Central memory CD8-positive, alpha-beta T cell (primary cell): ENCODE data around the gene RORC.

ENCODE experiments used
- ATAC-seq: fragments of 150-1000 bp; cut with Tn5 transposase; replicated peaks from 2 replicates; pipeline ENCODE4 v1.10.0; 2022; ENCODE audit warnings: mild to moderate bottlenecking, moderate FRiP score, moderate number of reproducible peaks; ENCODE audit not compliant: poor library complexity, severe bottlenecking; ENCODE audit errors: extremely low read depth
- DNase-seq, 2 donors: peaks; one replicate each; pipeline ENCODE4 v3.0.0; 2021; ENCODE audit warnings: low spot score in 2 of 2
- H3K27ac Mint-ChIP-seq: one replicate; pipeline ENCODE4 v1.8.0; 2022; ENCODE audit warnings: low read depth, mild to moderate bottlenecking, moderate library complexity, mixed read lengths
- H3K27me3 Mint-ChIP-seq: one replicate; pipeline ENCODE4 v1.8.0; 2022; ENCODE audit warnings: mixed read lengths
- H3K36me3 Mint-ChIP-seq: one replicate; pipeline ENCODE4 v1.8.0; 2022; ENCODE audit warnings: mild to moderate bottlenecking, moderate library complexity, mixed read lengths; ENCODE audit not compliant: insufficient read depth
- H3K4me1 Mint-ChIP-seq: one replicate; pipeline ENCODE4 v1.8.0; 2022; ENCODE audit warnings: mixed read lengths
- H3K4me3 Mint-ChIP-seq: one replicate; pipeline ENCODE4 v1.8.0; 2022; ENCODE audit warnings: mild to moderate bottlenecking, moderate library complexity, mixed read lengths
- H3K9me3 Mint-ChIP-seq: one replicate; pipeline ENCODE4 v1.8.0; 2022; ENCODE audit warnings: mixed read lengths

Gene RORC

GRCh38 chr1:151831256-151831591, 378 bp downstream of the RORC start:
- peak overlapping the region; percentile 83 for H3K27ac Mint-ChIP-seq
- DNase-seq (no peak), ATAC-seq (no peak)
- H3K9me3 Mint-ChIP-seq: no peaks in the 10 kb centered on the region
- no peaks in the 10 kb centered on the region for H3K27me3 Mint-ChIP-seq
- H3K36me3 Mint-ChIP-seq: peaks cover 8% of the 10 kb centered on the region
- peaks cover 62% of the 10 kb centered on the region for H3K4me1 Mint-ChIP-seq
- peak overlapping the region; percentile 57 for H3K4me3 Mint-ChIP-seq

GRCh38 chr1:151830055-151830454, 1.5 kb downstream of the RORC start:
- Mint-ChIP-seq H3K27ac (peak overlapping the region; percentile 82), H3K4me3 (peak overlapping the region; percentile 57), H3K9me3 (no peaks in the 10 kb centered on the region), H3K27me3 (no peaks in the 10 kb centered on the region), H3K36me3 (peaks cover 8% of the 10 kb centered on the region), H3K4me1 (peaks cover 62% of the 10 kb centered on the region)
- no peak for ATAC-seq
- DNase-seq: no peak

- no peaks in the 10 kb centered on the region for H3K27me3 Mint-ChIP-seq
- H3K4me1 Mint-ChIP-seq: peaks cover 62% of the 10 kb centered on the region
- peaks cover 9% of the 10 kb centered on the region for H3K36me3 Mint-ChIP-seq
- no peaks in the 10 kb centered on the region for H3K9me3 Mint-ChIP-seq
- DNase-seq (no peak), ATAC-seq (no peak)
- H3K4me3 Mint-ChIP-seq: peak overlapping the region; percentile 57
- peak overlapping the region; percentile 82 for H3K27ac Mint-ChIP-seq
Observed at GRCh38 chr1:151829352-151830046, 2.1 kb downstream of the RORC start.

- H3K27ac Mint-ChIP-seq: peak overlapping the region; percentile 82
- ATAC-seq (no peak), DNase-seq (no peak)
- peaks cover 61% of the 10 kb centered on the region for H3K4me1 Mint-ChIP-seq
- H3K4me3 Mint-ChIP-seq: peak overlapping the region; percentile 57
- H3K9me3 Mint-ChIP-seq: no peaks in the 10 kb centered on the region
- no peaks in the 10 kb centered on the region for H3K27me3 Mint-ChIP-seq
- peaks cover 11% of the 10 kb centered on the region for H3K36me3 Mint-ChIP-seq
Observed at GRCh38 chr1:151828921-151829320, 2.7 kb downstream of the RORC start.

GRCh38 chr1:151827853-151828252, 3.7 kb downstream of the RORC start:
- Mint-ChIP-seq H3K36me3 (peaks cover 11% of the 10 kb centered on the region), H3K4me3 (peak overlapping the region; percentile 44), H3K27ac (peak overlapping the region; percentile 43), H3K9me3 (no peaks in the 10 kb centered on the region), H3K27me3 (no peaks in the 10 kb centered on the region), H3K4me1 (peaks cover 50% of the 10 kb centered on the region)
- ATAC-seq: no peak
- DNase-seq: no peak

- Mint-ChIP-seq H3K36me3 (peaks cover 8% of the 10 kb centered on the region), H3K4me1 (peaks cover 46% of the 10 kb centered on the region), H3K27ac (peak overlapping the region; percentile 91), H3K4me3 (peak overlapping the region; percentile 42), H3K27me3 (no peaks in the 10 kb centered on the region), H3K9me3 (no peaks in the 10 kb centered on the region)
- DNase-seq (no peak), ATAC-seq (no peak)
Observed at GRCh38 chr1:151825751-151826660, 5.6 kb downstream of the RORC start.

- H3K4me3 Mint-ChIP-seq: peak overlapping the region; percentile 42
- peaks cover 5% of the 10 kb centered on the region for H3K36me3 Mint-ChIP-seq
- no peaks in the 10 kb centered on the region for H3K9me3 Mint-ChIP-seq
- ATAC-seq: no peak
- H3K27me3 Mint-ChIP-seq: no peaks in the 10 kb centered on the region
- H3K27ac Mint-ChIP-seq: peak overlapping the region; percentile 91
- H3K4me1 Mint-ChIP-seq: peaks cover 46% of the 10 kb centered on the region
- DNase-seq: no peak
Observed at GRCh38 chr1:151825204-151825603, 6.4 kb downstream of the RORC start.

GRCh38 chr1:151823175-151823574, 8.4 kb downstream of the RORC start:
- H3K27me3 Mint-ChIP-seq: no peaks in the 10 kb centered on the region
- H3K27ac Mint-ChIP-seq: no peak overlapping the region
- peaks cover 6% of the 10 kb centered on the region for H3K36me3 Mint-ChIP-seq
- no peaks in the 10 kb centered on the region for H3K9me3 Mint-ChIP-seq
- peak overlapping the region; percentile 59 for H3K4me3 Mint-ChIP-seq
- H3K4me1 Mint-ChIP-seq: peaks cover 33% of the 10 kb centered on the region
- no peak for DNase-seq
- ATAC-seq: no peak

GRCh38 chr1:151822404-151822803, 9.2 kb downstream of the RORC start:
- Mint-ChIP-seq H3K36me3 (peaks cover 6% of the 10 kb centered on the region), H3K27ac (peak overlapping the region; percentile 41)
- ATAC-seq: no peak

GRCh38 chr1:151820940-151821339, 10.7 kb downstream of the RORC start:
- H3K4me3 Mint-ChIP-seq: no peak overlapping the region
- H3K27me3 Mint-ChIP-seq: no peaks in the 10 kb centered on the region
- peaks cover 4% of the 10 kb centered on the region for H3K36me3 Mint-ChIP-seq
- peak overlapping the region; percentile 26 for H3K27ac Mint-ChIP-seq
- DNase-seq (no peak), ATAC-seq (no peak)
- peaks cover 43% of the 10 kb centered on the region for H3K4me1 Mint-ChIP-seq
- H3K9me3 Mint-ChIP-seq: no peaks in the 10 kb centered on the region

More at GRCh38 chr1:151822404-151822803, 9.2 kb downstream of the RORC start:
- DNase-seq: no peak
- H3K27me3 Mint-ChIP-seq: no peaks in the 10 kb centered on the region
- H3K9me3 Mint-ChIP-seq: no peaks in the 10 kb centered on the region
- peaks cover 29% of the 10 kb centered on the region for H3K4me1 Mint-ChIP-seq
- H3K4me3 Mint-ChIP-seq: peak overlapping the region; percentile 59

GRCh38 chr1:151819976-151820623, 11.5 kb downstream of the RORC start:
- H3K9me3 Mint-ChIP-seq: no peaks in the 10 kb centered on the region
- peaks cover 51% of the 10 kb centered on the region for H3K4me1 Mint-ChIP-seq
- ATAC-seq (no peak), DNase-seq (no peak)
- peaks cover 4% of the 10 kb centered on the region for H3K36me3 Mint-ChIP-seq
- H3K27me3 Mint-ChIP-seq: no peaks in the 10 kb centered on the region
- no peak overlapping the region for H3K4me3 Mint-ChIP-seq
- H3K27ac Mint-ChIP-seq: peak overlapping the region; percentile 67

GRCh38 chr1:151819227-151819835, 12.3 kb downstream of the RORC start:
- no peaks in the 10 kb centered on the region for H3K27me3 Mint-ChIP-seq

More at GRCh38 chr1:151819227-151819835, 12.3 kb downstream of the RORC start:
- Mint-ChIP-seq H3K4me1 (peaks cover 57% of the 10 kb centered on the region), H3K4me3 (no peak overlapping the region), H3K9me3 (no peaks in the 10 kb centered on the region), H3K36me3 (peaks cover 1% of the 10 kb centered on the region), H3K27ac (peak overlapping the region; percentile 67)
- no peak for ATAC-seq
- no peak for DNase-seq
